Endometrium (tissue), 2 donors: ENCODE results near the gene SLC22A13.
"Not testable (repeated sequence)": the region's sequence is repeated elsewhere in the genome, so short reads cannot be mapped to it uniquely, and the experiment has no call there.

Experiments used
- FAIRE-seq: peaks from 2 replicates; lab custom pipeline; 2012; peaks lifted over from hg19 to GRCh38; lab: Jason Lieb, UNC
- donor health status: control.
- donor health status: control.

Gene SLC22A13

GRCh38 chr3:38265604-38266307 lies at the start of gene SLC22A13:
TSS of gene SLC22A13 (plus strand) at chr3:38265812. CDS start at chr3:38265861, 49 bp downstream.
- no peak for FAIRE-seq

GRCh38 chr3:38219609-38220197 lies 45.9 kb upstream of the SLC22A13 start:
- no peak for FAIRE-seq

- FAIRE-seq: no peak
These were observed 44.6 kb upstream of the SLC22A13 start for GRCh38 chr3:38221005-38221404.

- FAIRE-seq: no peak
These were observed 43.5 kb upstream of the SLC22A13 start for GRCh38 chr3:38222032-38222634.

- no peak for FAIRE-seq
These were observed 41.3 kb upstream of the SLC22A13 start for GRCh38 chr3:38224357-38224756.

GRCh38 chr3:38226273-38226672 lies 39.3 kb upstream of the SLC22A13 start:
- no peak for FAIRE-seq

- no peak for FAIRE-seq
These were observed 37.6 kb upstream of the SLC22A13 start for GRCh38 chr3:38227989-38228388.

GRCh38 chr3:38229036-38229435 lies 36.6 kb upstream of the SLC22A13 start:
- no peak for FAIRE-seq

- no peak for FAIRE-seq
These were observed 32.9 kb upstream of the SLC22A13 start for GRCh38 chr3:38232701-38233100.

GRCh38 chr3:38235466-38235865 lies 30.1 kb upstream of the SLC22A13 start:
- FAIRE-seq: no peak

- no peak for FAIRE-seq
These were observed 27.1 kb upstream of the SLC22A13 start for GRCh38 chr3:38238416-38239008.

GRCh38 chr3:38242812-38243211 lies 22.8 kb upstream of the SLC22A13 start:
- FAIRE-seq: not testable (repeated sequence)

GRCh38 chr3:38245930-38246329 lies 19.7 kb upstream of the SLC22A13 start:
- no peak for FAIRE-seq

- no peak for FAIRE-seq
These were observed 18.1 kb upstream of the SLC22A13 start for GRCh38 chr3:38247366-38248035.

- no peak for FAIRE-seq
These were observed 15.4 kb upstream of the SLC22A13 start for GRCh38 chr3:38250198-38250597.

GRCh38 chr3:38251197-38251596 lies 14.4 kb upstream of the SLC22A13 start:
- no peak for FAIRE-seq

- FAIRE-seq: no peak
These were observed 11.9 kb upstream of the SLC22A13 start for GRCh38 chr3:38253704-38254103.

GRCh38 chr3:38254872-38255271 lies 10.7 kb upstream of the SLC22A13 start:
- no peak for FAIRE-seq

- FAIRE-seq: no peak
These were observed 10.0 kb upstream of the SLC22A13 start for GRCh38 chr3:38255627-38256026.

GRCh38 chr3:38257583-38257982 lies 8.0 kb upstream of the SLC22A13 start:
- FAIRE-seq: no peak

- FAIRE-seq: no peak
These were observed 5.1 kb upstream of the SLC22A13 start for GRCh38 chr3:38260474-38260873.

GRCh38 chr3:38264353-38264771 lies 1.2 kb upstream of the SLC22A13 start:
- FAIRE-seq: no peak

GRCh38 chr3:38264779-38265178 lies 833 bp upstream of the SLC22A13 start:
- no peak for FAIRE-seq
